Natural killer cell (primary cell): ENCODE data around the gene MRPS27. TPM values are rescaled to one million over a fixed set of nuclear protein-coding genes. Genes with fewer than 3 reads are reported as not detected.

ENCODE experiments used
- ATAC-seq, 3 donors: fragments of 150-1000 bp in 2 of 3; fragments of 200-7000 bp in 1 of 3; cut with Tn5 transposase; 1 replicate in 1 of 3; 2 replicates in 2 of 3; pipeline ENCODE4 v1.10.0; 2021; ENCODE audit warnings: mild to moderate bottlenecking in 2 of 3, moderate library complexity in 2 of 3
- DNase-seq, 2 donors: peaks; one replicate each; pipeline versions ENCODE4 v3.0.0 to v3.0.0-alpha.2; 2013 to 2021; ENCODE audit warnings: mixed read lengths in 1 of 2
- H3K27ac ChIP-seq: one replicate; pipeline ENCODE4 v1.5.1; 2013; ENCODE audit warnings: mild to moderate bottlenecking, low read length
- H3K27me3 ChIP-seq: one replicate; pipeline ENCODE4 v1.6.1; 2013; ENCODE audit warnings: low read length; ENCODE audit not compliant: control insufficient read depth, insufficient read depth
- H3K36me3 ChIP-seq: one replicate; pipeline ENCODE4 v1.6.1; 2013; ENCODE audit warnings: low read length; ENCODE audit not compliant: control insufficient read depth, insufficient read depth
- H3K4me1 ChIP-seq: one replicate; pipeline ENCODE4 v1.6.1; 2013; ENCODE audit warnings: low read length; ENCODE audit not compliant: control insufficient read depth, insufficient read depth
- H3K4me3 ChIP-seq: one replicate; pipeline ENCODE4 v1.5.1; 2013; ENCODE audit warnings: low read length
- H3K9me3 ChIP-seq: one replicate; pipeline ENCODE4 v1.6.1; 2013; ENCODE audit warnings: low read length; ENCODE audit not compliant: control insufficient read depth, insufficient read depth
- H3K27ac Mint-ChIP-seq, 2 donors: one replicate each; pipeline ENCODE4 v1.8.0; 2022; ENCODE audit warnings: mild to moderate bottlenecking in 2 of 2, mixed read lengths in 2 of 2, moderate library complexity in 1 of 2
- H3K27me3 Mint-ChIP-seq, 2 donors: one replicate each; pipeline ENCODE4 v1.8.0; 2022; ENCODE audit warnings: low read depth in 2 of 2, mixed read lengths in 2 of 2
- H3K36me3 Mint-ChIP-seq: one replicate; pipeline ENCODE4 v1.8.0; 2022; ENCODE audit warnings: mixed read lengths
- H3K4me1 Mint-ChIP-seq, 2 donors: one replicate each; pipeline ENCODE4 v1.8.0; 2022; ENCODE audit warnings: mixed read lengths in 2 of 2
- H3K4me3 Mint-ChIP-seq: one replicate; pipeline ENCODE4 v1.8.0; 2022; ENCODE audit warnings: mild to moderate bottlenecking, moderate library complexity, mixed read lengths
- H3K9me3 Mint-ChIP-seq, 2 donors: one replicate each; pipeline ENCODE4 v1.8.0; 2022; ENCODE audit warnings: mixed read lengths in 2 of 2
- CTCF ChIP-seq: fragments of 200-600 bp; IDR thresholded peaks from one replicate; pipeline ENCODE4 v1.8.0; 2022; ENCODE audit warnings: antibody characterized with exemption
- WGBS: methylation state at CpG from one replicate; pipeline ENCODE4 v1.1.7; 2013; ENCODE audit warnings: missing lambda C conversion rate; ENCODE audit not compliant: insufficient coverage; 5-methylcytosine and 5-hydroxymethylcytosine counted together
- intact Hi-C: fragments of 100-400 bp; cut with micrococcal nuclease; formaldehyde crosslinking; loops from one replicate; pipeline ENCODE4 v1.14.2; 2022
- total RNA-seq, 4 donors: library from RNA; stranded (reverse); fragments of 120-200 nt in 1 of 4; gene quantifications; one replicate each; pipeline versions ENCODE4 v1.2.3 to v1.2.4, GENCODE V29; 2013 to 2022

The MRPS27 gene
- total RNA-seq, 3 donors from 2014 or later (not counting 1 experiment from before 2014, with no cell fraction given) = 25.5 to 36.5 (median 36.3) TPM

DNA sequence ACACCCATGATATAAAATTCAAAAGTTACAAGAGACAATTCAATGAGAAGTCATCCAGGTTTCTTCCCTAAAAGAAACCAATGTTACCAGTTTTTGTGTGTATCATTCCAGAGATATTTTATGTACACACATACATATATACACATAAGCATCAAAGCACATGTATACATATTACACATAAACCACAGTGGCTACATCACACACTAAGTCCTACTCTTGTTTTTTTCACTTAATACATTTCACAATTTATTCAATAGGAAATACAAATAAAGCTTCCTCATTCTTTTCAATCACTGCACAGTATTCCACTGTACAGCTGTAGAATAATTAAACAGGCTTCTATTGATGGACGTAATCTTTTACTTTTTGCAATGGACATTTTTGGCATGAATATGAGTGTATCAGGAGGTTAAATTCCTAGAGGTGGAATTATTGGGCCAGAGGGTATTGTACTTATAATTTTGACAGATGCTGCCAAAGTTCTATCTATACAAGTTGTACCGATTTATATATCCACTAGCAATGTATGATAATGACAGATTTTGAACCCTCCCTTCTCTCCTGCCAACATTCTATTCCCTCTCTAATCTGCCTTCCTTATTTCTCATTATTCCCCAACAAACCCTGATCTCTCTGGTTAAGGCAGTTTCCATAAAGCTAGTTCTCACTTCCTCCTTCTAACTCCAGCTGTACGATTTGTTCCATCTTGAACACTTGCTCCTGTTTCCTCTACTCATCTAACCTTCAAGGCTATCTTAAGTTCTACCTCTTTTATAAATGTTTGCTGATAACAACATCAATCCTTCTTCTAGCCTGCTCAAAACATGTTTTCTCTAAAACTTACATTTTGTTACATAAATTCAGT, 35.2 kb downstream of the MRPS27 start:
- H3K4me1 Mint-ChIP-seq = no peaks in the 10 kb centered on the region
- no peaks in the 10 kb centered on the region for H3K27me3 ChIP-seq
- TF ChIP-seq CTCF = no peak
- intact Hi-C loops = no loop called here
- no peak overlapping the region for H3K27ac ChIP-seq
- no peaks in the 10 kb centered on the region for H3K9me3 ChIP-seq
- H3K4me3 Mint-ChIP-seq = no peak overlapping the region
- no peaks in the 10 kb centered on the region for H3K36me3 Mint-ChIP-seq
- no peaks in the 10 kb centered on the region for H3K27me3 Mint-ChIP-seq
- no peak for ATAC-seq
- no peak for DNase-seq
- peaks cover 12% of the 10 kb centered on the region for H3K36me3 ChIP-seq
- WGBS = 76% methylated on average over 2 of the region's 3 CpGs
- H3K9me3 Mint-ChIP-seq = no peaks in the 10 kb centered on the region
- H3K27ac Mint-ChIP-seq = no peak overlapping the region
- H3K4me1 ChIP-seq = no peaks in the 10 kb centered on the region
- no peak overlapping the region for H3K4me3 ChIP-seq

GRCh38 chr5:72283358-72283757, 36.7 kb downstream of the MRPS27 start:
- no peak overlapping the region for H3K27ac ChIP-seq
- no peaks in the 10 kb centered on the region for H3K36me3 Mint-ChIP-seq
- no peak overlapping the region for H3K4me3 Mint-ChIP-seq
- H3K27me3 Mint-ChIP-seq = no peaks in the 10 kb centered on the region
- H3K4me3 ChIP-seq = no peak overlapping the region
- H3K27me3 ChIP-seq = no peaks in the 10 kb centered on the region
- intact Hi-C loops = no loop called here
- H3K36me3 ChIP-seq = peaks cover 12% of the 10 kb centered on the region
- TF ChIP-seq CTCF = no peak
- ATAC-seq (no peak), DNase-seq (no peak)
- WGBS = 97% methylated on average over 2 of the region's 2 CpGs
- no peaks in the 10 kb centered on the region for H3K4me1 Mint-ChIP-seq
- no peak overlapping the region for H3K27ac Mint-ChIP-seq
- no peaks in the 10 kb centered on the region for H3K9me3 ChIP-seq
- no peaks in the 10 kb centered on the region for H3K4me1 ChIP-seq
- H3K9me3 Mint-ChIP-seq = no peaks in the 10 kb centered on the region

DNA sequence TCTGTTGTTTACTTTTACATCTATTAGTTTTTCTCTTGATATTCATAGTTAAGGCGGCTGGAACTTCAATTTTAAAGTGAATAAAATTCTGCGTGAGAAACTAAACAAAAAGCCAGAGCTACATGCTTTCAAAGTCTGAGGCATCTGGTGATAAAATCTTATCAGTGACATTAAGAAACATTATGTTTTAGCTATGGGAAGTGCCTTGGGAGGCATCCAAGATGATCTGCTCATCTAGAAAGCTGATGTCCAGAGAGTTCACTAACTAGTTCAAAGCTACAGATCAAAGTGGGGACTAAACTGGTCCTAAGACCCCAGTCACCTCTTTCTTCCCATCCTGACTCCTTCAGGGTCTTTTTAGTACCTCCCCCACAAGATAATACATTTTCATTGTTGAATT, 37.2 kb downstream of the MRPS27 start:
- Mint-ChIP-seq H3K4me1 (no peaks in the 10 kb centered on the region), H3K27ac (no peak overlapping the region), H3K9me3 (no peaks in the 10 kb centered on the region), H3K36me3 (no peaks in the 10 kb centered on the region), H3K27me3 (no peaks in the 10 kb centered on the region), H3K4me3 (no peak overlapping the region)
- no peak for DNase-seq
- peaks cover 12% of the 10 kb centered on the region for H3K36me3 ChIP-seq
- no peak for TF ChIP-seq CTCF
- H3K27ac ChIP-seq = no peak overlapping the region
- no peak for ATAC-seq
- H3K27me3 ChIP-seq = no peaks in the 10 kb centered on the region
- no peaks in the 10 kb centered on the region for H3K9me3 ChIP-seq
- 92% methylated on average over 2 of the region's 2 CpGs for WGBS
- H3K4me3 ChIP-seq = no peak overlapping the region
- intact Hi-C loops = no loop called here
- H3K4me1 ChIP-seq = no peaks in the 10 kb centered on the region
